Measurements from ENCODE around the gene ACAT2. TPM values are rescaled to one million over a fixed set of nuclear protein-coding genes. Genes with fewer than 3 reads are reported as not detected.

ACAT2 gene
- polyA plus RNA-seq, 4 donors, result 12.2 to 55.0 (median 21.6) TPM

GRCh38 chr6:159753081-159753872 is 8.6 kb upstream of the ACAT2 start:
- Histone ChIP-seq H3K4me1 (ENCODE audit: control insufficient read depth in 3 of 3, insufficient read depth in 2 of 3, low read depth in 1 of 3, low read length in 2 of 3) (no peaks in the 10 kb centered on the region), H3K27me3 (ENCODE audit: control insufficient read depth in 3 of 3, insufficient read depth in 3 of 3, low read length in 3 of 3) (no peaks in the 10 kb centered on the region), H3K4me3 (ENCODE audit: low read depth in 1 of 3, low read length in 3 of 3) (no peak overlapping the region), H3K36me3 (ENCODE audit: control insufficient read depth in 3 of 3, insufficient read depth in 2 of 3, low read depth in 1 of 3, low read length in 3 of 3) (peaks cover 5 to 27% (median 22%) of the 10 kb centered on the region in 3 donors), H3K27ac (ENCODE audit: low read depth in 1 of 3, low read length in 2 of 3) (no peak overlapping the region), H3K9me3 (ENCODE audit: control insufficient read depth in 2 of 2, insufficient read depth in 1 of 2, low read depth in 1 of 2, low read length in 1 of 2) (no peaks in the 10 kb centered on the region)
- DNase-seq (no peak), FAIRE-seq (no peak)
- WGBS, 3 donors, result 83 to 94% (median 86%) methylated on average over 6 of the region's 6 CpGs

GRCh38 chr6:159754401-159754800 is 7.4 kb upstream of the ACAT2 start:
- H3K27ac ChIP-seq (ENCODE audit: low read depth in 1 of 3, low read length in 2 of 3), result no peak overlapping the region
- FAIRE-seq (no peak), DNase-seq (no peak)
- H3K36me3 ChIP-seq (ENCODE audit: control insufficient read depth in 3 of 3, insufficient read depth in 2 of 3, low read depth in 1 of 3, low read length in 3 of 3), result peaks cover 8 to 31% (median 27%) of the 10 kb centered on the region in 3 donors
- no peak overlapping the region for H3K4me3 ChIP-seq (ENCODE audit: low read depth in 1 of 3, low read length in 3 of 3)
- no peaks in the 10 kb centered on the region for H3K9me3 ChIP-seq (ENCODE audit: control insufficient read depth in 2 of 2, insufficient read depth in 1 of 2, low read depth in 1 of 2, low read length in 1 of 2)
- WGBS, 3 donors, result 85 to 87% (median 87%) methylated on average over 2 of the region's 2 CpGs
- H3K4me1 ChIP-seq (ENCODE audit: control insufficient read depth in 3 of 3, insufficient read depth in 2 of 3, low read depth in 1 of 3, low read length in 2 of 3), result no peaks in the 10 kb centered on the region
- no peaks in the 10 kb centered on the region for H3K27me3 ChIP-seq (ENCODE audit: control insufficient read depth in 3 of 3, insufficient read depth in 3 of 3, low read length in 3 of 3)

- FAIRE-seq, result no peak
- H3K36me3 ChIP-seq (ENCODE audit: control insufficient read depth in 3 of 3, insufficient read depth in 2 of 3, low read depth in 1 of 3, low read length in 3 of 3), result peaks cover 8 to 31% (median 27%) of the 10 kb centered on the region in 3 donors
- 78 to 82% (median 78%) methylated on average over 15 of the region's 15 CpGs for WGBS, 3 donors
- H3K4me1 ChIP-seq (ENCODE audit: control insufficient read depth in 3 of 3, insufficient read depth in 2 of 3, low read depth in 1 of 3, low read length in 2 of 3), result peaks cover 0 to under 1% (median 0%) of the 10 kb centered on the region in 3 donors
- no peaks in the 10 kb centered on the region for H3K27me3 ChIP-seq (ENCODE audit: control insufficient read depth in 3 of 3, insufficient read depth in 3 of 3, low read length in 3 of 3)
- no peak overlapping the region for H3K27ac ChIP-seq (ENCODE audit: low read depth in 1 of 3, low read length in 2 of 3)
- DNase-seq, result no peak
- no peaks in the 10 kb centered on the region for H3K9me3 ChIP-seq (ENCODE audit: control insufficient read depth in 2 of 2, insufficient read depth in 1 of 2, low read depth in 1 of 2, low read length in 1 of 2)
- no peak overlapping the region for H3K4me3 ChIP-seq (ENCODE audit: low read depth in 1 of 3, low read length in 3 of 3)
Observed at GRCh38 chr6:159754959-159755914, 6.6 kb upstream of the ACAT2 start.

- FAIRE-seq, result no peak
Observed at GRCh38 chr6:159756508-159756907, 5.3 kb upstream of the ACAT2 start.

GRCh38 chr6:159758031-159759001 is 3.5 kb upstream of the ACAT2 start:
- no peak overlapping the region for H3K4me3 ChIP-seq (ENCODE audit: low read depth in 1 of 3, low read length in 3 of 3)
- 90 to 94% (median 91%) methylated on average over 7 of the region's 7 CpGs for WGBS, 3 donors
- FAIRE-seq, result no peak

More at GRCh38 chr6:159756508-159756907, 5.3 kb upstream of the ACAT2 start:
- no peaks in the 10 kb centered on the region for H3K9me3 ChIP-seq (ENCODE audit: control insufficient read depth in 2 of 2, insufficient read depth in 1 of 2, low read depth in 1 of 2, low read length in 1 of 2)
- no peak for DNase-seq
- H3K4me3 ChIP-seq (ENCODE audit: low read depth in 1 of 3, low read length in 3 of 3), result no peak overlapping the region
- peaks cover 8 to 26% (median 24%) of the 10 kb centered on the region in 3 donors for H3K36me3 ChIP-seq (ENCODE audit: control insufficient read depth in 3 of 3, insufficient read depth in 2 of 3, low read depth in 1 of 3, low read length in 3 of 3)
- H3K27ac ChIP-seq (ENCODE audit: low read depth in 1 of 3, low read length in 2 of 3), result no peak overlapping the region
- 92 to 94% (median 94%) methylated on average over 4 of the region's 4 CpGs for WGBS, 3 donors
- H3K4me1 ChIP-seq (ENCODE audit: control insufficient read depth in 3 of 3, insufficient read depth in 2 of 3, low read depth in 1 of 3, low read length in 2 of 3), result peaks cover 0 to 10% (median 5%) of the 10 kb centered on the region in 3 donors
- H3K27me3 ChIP-seq (ENCODE audit: control insufficient read depth in 3 of 3, insufficient read depth in 3 of 3, low read length in 3 of 3), result no peaks in the 10 kb centered on the region

GRCh38 chr6:159759645-159760044 is 2.2 kb upstream of the ACAT2 start:
- DNase-seq (no peak), FAIRE-seq (no peak)
- peaks cover 8 to 30% (median 14%) of the 10 kb centered on the region in 3 donors for H3K36me3 ChIP-seq (ENCODE audit: control insufficient read depth in 3 of 3, insufficient read depth in 2 of 3, low read depth in 1 of 3, low read length in 3 of 3)
- H3K27ac ChIP-seq (ENCODE audit: low read depth in 1 of 3, low read length in 2 of 3), result no peak overlapping the region
- WGBS, 3 donors, result 28 to 33% methylated on average over 1 to 2 of the region's 2 CpGs; no CpG with 5 or more reads in 1 of the 3 donors
- no peaks in the 10 kb centered on the region for H3K9me3 ChIP-seq (ENCODE audit: control insufficient read depth in 2 of 2, insufficient read depth in 1 of 2, low read depth in 1 of 2, low read length in 1 of 2)
- no peak overlapping the region for H3K4me3 ChIP-seq (ENCODE audit: low read depth in 1 of 3, low read length in 3 of 3)
- H3K4me1 ChIP-seq (ENCODE audit: control insufficient read depth in 3 of 3, insufficient read depth in 2 of 3, low read depth in 1 of 3, low read length in 2 of 3), result peaks cover 0 to 15% (median 5%) of the 10 kb centered on the region in 3 donors
- H3K27me3 ChIP-seq (ENCODE audit: control insufficient read depth in 3 of 3, insufficient read depth in 3 of 3, low read length in 3 of 3), result no peaks in the 10 kb centered on the region

More at GRCh38 chr6:159758031-159759001, 3.5 kb upstream of the ACAT2 start:
- no peaks in the 10 kb centered on the region for H3K9me3 ChIP-seq (ENCODE audit: control insufficient read depth in 2 of 2, insufficient read depth in 1 of 2, low read depth in 1 of 2, low read length in 1 of 2)
- peaks cover 0 to 15% (median 5%) of the 10 kb centered on the region in 3 donors for H3K4me1 ChIP-seq (ENCODE audit: control insufficient read depth in 3 of 3, insufficient read depth in 2 of 3, low read depth in 1 of 3, low read length in 2 of 3)
- DNase-seq, result no peak
- H3K27ac ChIP-seq (ENCODE audit: low read depth in 1 of 3, low read length in 2 of 3), result no peak overlapping the region
- peaks cover 8 to 24% (median 18%) of the 10 kb centered on the region in 3 donors for H3K36me3 ChIP-seq (ENCODE audit: control insufficient read depth in 3 of 3, insufficient read depth in 2 of 3, low read depth in 1 of 3, low read length in 3 of 3)
- no peaks in the 10 kb centered on the region for H3K27me3 ChIP-seq (ENCODE audit: control insufficient read depth in 3 of 3, insufficient read depth in 3 of 3, low read length in 3 of 3)

GRCh38 chr6:159760602-159761057 is 1.2 kb upstream of the ACAT2 start:
- H3K4me3 ChIP-seq (ENCODE audit: low read depth in 1 of 3, low read length in 3 of 3), result peak overlapping the region in 1 of 3 donors; percentile 95
- peaks cover 6 to 32% (median 9%) of the 10 kb centered on the region in 3 donors for H3K36me3 ChIP-seq (ENCODE audit: control insufficient read depth in 3 of 3, insufficient read depth in 2 of 3, low read depth in 1 of 3, low read length in 3 of 3)
- FAIRE-seq (no peak), DNase-seq (no peak)
- H3K4me1 ChIP-seq (ENCODE audit: control insufficient read depth in 3 of 3, insufficient read depth in 2 of 3, low read depth in 1 of 3, low read length in 2 of 3), result peaks cover 0 to 15% (median 5%) of the 10 kb centered on the region in 3 donors
- WGBS, 3 donors, result 60 to 66% (median 61%) methylated on average over 3 of the region's 3 CpGs
- H3K27me3 ChIP-seq (ENCODE audit: control insufficient read depth in 3 of 3, insufficient read depth in 3 of 3, low read length in 3 of 3), result no peaks in the 10 kb centered on the region
- H3K27ac ChIP-seq (ENCODE audit: low read depth in 1 of 3, low read length in 2 of 3), result peak overlapping the region in 2 of 3 donors; percentile 95 to 99
- H3K9me3 ChIP-seq (ENCODE audit: control insufficient read depth in 2 of 2, insufficient read depth in 1 of 2, low read depth in 1 of 2, low read length in 1 of 2), result no peaks in the 10 kb centered on the region

Data from small intestine (tissue), 7 donors.